HG02852 (cell line): ENCODE results near the gene SORBS1.

Source experiments
- ATAC-seq: cut with Tn5 transposase; IDR thresholded peaks from one replicate; pipeline ENCODE4 v1.9.1; 2021; ENCODE audit warnings: mild to moderate bottlenecking, moderate library complexity; ENCODE audit not compliant: unreplicated experiment

The SORBS1 gene

DNA sequence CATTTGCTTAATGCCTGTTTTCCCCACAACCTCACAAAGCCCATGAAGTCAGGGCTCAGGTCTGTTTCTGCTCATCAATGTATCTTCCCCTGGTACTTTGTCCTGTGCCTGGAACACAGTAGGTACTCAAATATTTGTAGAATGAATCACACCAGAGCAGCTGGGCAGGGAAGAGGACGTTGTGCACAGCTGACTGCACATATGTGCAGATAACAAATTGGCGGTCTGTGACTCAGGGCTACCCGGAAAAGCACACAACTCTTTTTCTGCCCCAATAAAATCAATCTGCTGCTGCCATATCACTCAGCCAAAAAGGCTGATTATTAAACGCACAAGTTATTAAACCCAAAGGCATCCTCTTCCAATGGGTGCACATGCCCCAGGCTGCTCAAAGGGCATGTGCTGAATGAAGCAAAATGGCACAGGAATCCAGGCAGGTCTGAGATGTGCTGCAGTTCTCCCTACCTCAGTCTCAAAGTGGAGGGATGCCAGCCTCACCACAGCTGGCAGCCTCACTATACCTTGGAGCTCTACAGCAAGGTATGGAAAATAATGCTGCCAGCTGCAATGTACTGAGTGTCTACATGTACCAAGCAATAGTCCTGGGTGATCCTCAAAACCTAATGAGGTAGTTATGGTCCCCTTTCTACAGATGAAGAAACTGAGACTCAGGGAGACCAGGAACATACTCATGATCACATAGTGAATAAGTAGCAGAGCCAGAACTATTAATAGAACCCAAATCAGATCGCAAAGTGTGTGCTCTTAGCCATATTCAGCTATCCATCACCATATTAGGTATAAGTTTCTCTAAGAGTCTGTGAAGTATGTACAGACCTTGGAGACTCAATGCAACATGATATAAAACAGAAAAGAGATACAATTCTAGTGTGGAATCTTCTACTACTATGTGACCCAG is 43.4 kb downstream of the SORBS1 start:
- ATAC-seq: no peak

GRCh38 chr10:95516774-95517373 is 44.3 kb downstream of the SORBS1 start:
- no peak for ATAC-seq

GRCh38 chr10:95513941-95514392 is 47.2 kb downstream of the SORBS1 start:
- no peak for ATAC-seq

- no peak for ATAC-seq
Observed at GRCh38 chr10:95513008-95513589, 48.1 kb downstream of the SORBS1 start.

GRCh38 chr10:95511314-95511713 is 49.9 kb downstream of the SORBS1 start:
- ATAC-seq: no peak

GRCh38 chr10:95509251-95509650 is 51.9 kb downstream of the SORBS1 start:
- ATAC-seq: no peak

- ATAC-seq: no peak
Observed at GRCh38 chr10:95508730-95509129, 52.4 kb downstream of the SORBS1 start.

- ATAC-seq: no peak
Observed at GRCh38 chr10:95506056-95506737, 55.0 kb downstream of the SORBS1 start.

DNA sequence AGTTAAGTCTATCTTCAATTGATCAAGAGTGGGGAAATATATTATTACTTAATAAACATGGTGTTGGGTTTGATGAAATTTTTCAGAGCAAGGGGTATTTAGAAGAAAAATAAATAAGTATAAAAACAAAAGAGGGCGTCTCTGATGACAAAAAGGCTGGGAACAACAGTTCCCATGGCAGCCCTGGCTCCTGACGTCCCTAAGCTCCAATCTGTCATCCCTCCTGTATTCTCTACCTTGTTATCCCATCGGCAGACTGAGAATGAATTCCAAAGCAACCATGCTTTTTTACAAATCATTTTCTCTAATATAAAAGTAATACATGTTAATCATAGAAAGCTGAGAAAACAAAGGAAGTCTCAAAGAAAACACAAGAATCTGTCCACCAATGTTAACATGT is 55.5 kb downstream of the SORBS1 start:
- ATAC-seq: no peak

DNA sequence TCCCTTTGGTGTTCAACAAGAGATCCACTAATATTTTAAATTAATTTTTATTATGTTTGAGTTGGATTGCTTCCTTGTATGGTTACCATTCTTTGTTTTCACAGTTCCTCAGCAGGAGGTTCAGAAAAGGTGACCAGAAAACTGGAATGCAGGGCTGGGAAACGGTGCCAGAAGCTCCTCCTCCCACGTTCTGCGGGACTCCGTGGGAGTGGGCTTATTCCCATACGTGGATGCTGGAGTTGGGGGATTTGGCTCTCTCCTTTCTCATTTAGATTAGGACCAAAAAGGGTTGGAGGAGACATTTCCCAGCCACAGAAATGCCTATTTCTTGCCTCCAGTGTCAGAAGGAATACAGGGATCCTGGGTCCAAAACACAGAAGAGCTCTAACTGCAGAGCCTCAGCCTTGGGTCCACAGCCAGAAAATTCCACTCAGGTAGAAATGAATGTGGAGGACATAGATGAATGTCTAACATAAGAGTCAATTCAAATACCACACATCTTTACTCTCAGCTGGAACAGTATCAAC is 56.0 kb downstream of the SORBS1 start:
- ATAC-seq: no peak

DNA sequence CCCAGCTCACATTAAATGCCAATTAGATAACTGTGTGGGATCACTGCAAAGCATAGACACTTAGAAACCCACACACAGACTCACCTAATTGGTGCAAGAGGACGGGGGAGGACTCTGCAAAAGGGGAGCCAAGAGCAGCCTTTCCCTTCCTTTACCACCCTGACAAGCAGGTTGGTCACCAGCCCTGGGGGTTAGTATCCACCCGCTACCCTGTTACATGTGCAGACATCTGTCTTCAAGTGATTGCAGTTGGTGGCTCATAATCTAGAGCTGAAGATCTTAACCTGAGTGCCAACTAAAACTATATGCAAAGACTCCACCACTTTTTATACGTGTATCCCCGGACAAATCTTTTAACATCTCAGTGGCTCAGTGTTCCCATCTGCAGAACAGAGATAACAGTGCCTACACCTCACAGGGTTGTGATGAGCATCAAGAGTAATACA is 56.9 kb downstream of the SORBS1 start:
- no peak for ATAC-seq

DNA sequence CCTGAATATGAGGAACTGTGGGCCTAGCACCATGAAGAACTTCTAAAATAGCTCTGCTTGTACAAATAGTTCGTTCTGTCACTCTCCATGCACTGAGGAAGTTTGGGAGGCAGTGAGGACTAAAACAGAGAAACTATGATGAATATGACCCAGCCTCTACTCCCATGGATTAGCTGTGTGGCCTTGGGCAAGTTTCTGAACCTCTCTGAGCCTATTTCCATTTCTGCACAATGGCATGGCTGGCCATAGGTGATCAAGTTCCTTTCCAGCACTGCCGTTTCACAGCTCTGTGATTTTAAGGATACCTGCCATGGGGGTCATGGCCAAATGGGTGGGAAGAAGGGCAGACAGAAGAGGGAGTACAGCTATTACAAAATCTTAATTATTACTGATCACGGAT is 57.6 kb downstream of the SORBS1 start:
- no peak for ATAC-seq

DNA sequence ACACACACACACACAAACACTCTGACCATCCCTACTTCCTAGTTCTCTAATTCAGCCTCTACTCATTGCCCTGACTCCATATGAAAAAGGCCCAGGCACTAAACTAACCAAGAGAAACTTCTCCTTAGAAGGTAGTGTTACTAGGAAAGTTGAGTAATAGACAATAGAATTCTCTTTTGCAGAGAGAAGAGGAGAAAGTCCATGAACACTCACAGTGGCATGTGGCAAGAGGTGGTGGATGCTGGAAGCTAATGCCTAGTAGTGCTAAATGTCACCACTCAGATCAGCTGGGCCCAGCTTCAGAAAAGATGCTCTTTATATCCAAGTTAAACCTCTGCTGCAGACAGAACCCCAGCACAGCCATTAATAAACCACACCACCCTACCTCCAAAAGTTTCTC is 58.2 kb downstream of the SORBS1 start:
- no peak for ATAC-seq

- ATAC-seq: no peak
Observed at GRCh38 chr10:95502377-95502776, 58.8 kb downstream of the SORBS1 start.

DNA sequence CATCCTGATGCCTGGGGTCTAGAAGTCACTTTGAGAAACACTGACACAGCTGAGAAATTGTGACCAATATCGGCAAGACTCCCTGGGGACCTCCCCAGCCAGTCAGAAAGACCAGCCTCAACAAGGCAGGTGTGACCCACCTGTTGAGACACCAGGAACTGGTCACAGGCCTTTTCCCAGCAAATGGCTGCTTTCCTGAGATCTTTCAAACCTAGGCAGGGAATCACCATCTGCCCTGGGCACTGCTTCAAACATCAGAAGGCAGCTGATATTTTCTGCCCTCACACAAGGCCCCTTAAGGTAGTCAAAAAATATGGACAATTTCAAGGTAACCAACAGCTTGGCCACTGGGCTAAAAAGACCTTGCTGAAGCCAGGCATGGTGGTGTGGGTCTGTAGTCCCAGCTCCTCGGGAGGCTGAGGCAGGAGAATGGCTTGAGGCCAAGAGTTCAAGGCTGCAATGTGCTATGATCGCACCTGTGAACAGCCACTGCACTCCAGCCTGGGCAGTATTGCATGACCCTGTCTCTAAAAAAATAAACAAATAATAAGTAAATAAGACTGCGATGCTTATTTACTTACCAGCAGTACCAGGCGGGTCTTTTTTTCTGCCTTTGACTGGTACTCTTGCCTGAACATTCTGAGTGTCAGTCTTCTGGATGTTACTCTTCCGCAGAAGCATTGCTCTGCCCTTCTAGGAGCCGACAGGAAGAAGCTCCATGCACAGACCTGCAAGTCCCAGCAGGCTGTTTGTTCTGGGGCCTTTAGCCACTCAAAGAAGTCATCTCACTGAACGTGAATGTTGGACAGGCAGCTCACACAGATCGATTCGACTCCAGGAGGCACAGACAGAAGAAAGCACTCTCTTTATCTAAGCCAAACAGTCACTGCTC is 59.7 kb downstream of the SORBS1 start:
- ATAC-seq: no peak

- no peak for ATAC-seq
Observed at GRCh38 chr10:95500649-95501048, 60.5 kb downstream of the SORBS1 start.

DNA sequence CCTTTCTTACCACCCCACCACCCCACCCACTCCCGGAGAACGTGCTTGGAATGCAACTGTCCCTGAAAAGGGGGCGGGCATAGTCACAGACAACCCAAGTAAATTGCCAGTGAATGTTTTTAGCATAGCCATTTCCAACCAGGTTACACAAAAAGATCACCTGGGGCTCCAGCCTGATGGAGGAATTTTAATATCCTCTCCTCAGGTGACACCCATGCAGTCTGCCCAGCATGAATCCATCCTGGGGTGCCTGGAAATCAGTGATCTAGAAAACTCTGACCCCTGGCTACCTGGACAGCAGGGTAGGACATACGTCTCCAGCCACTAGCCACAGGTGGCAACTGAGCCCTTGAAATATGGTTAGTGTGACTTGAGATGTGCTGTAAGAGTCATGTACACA is 61.1 kb downstream of the SORBS1 start:
- no peak for ATAC-seq

DNA sequence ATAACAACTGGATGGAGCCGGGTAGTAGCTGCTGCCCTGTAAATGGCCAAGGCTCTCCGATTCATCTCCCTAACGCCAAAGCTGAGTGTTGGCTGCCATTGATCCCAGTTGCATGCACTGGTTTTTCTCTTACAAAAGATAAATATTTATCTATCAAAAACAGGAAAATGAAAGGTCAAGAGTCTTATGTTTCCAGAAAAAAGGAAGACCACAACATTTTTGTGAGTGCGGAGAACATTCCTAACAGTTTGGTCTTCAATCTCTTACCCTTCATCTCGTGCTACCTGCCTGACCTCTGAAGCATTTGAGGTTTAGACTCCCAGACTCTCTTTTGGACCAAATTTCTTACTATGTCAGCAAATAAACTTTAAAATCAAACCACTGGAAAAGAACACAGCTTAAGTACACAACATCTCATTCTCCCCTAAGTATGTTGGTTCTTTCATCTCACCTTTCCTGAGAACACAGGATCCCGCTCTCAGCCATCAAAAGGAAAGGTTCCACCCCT is 61.6 kb downstream of the SORBS1 start:
- ATAC-seq: no peak

GRCh38 chr10:95496951-95497350 is 64.2 kb downstream of the SORBS1 start:
- ATAC-seq: no peak
